Lower lobe of right lung (tissue), 2 donors: ENCODE data around the gene FAM237A. TPM values are rescaled to one million over a fixed set of nuclear protein-coding genes. Genes with fewer than 3 reads are reported as not detected.
A peak's percentile ranks its signal among the peaks of the same experiment; 100 is the strongest.

ENCODE experiments used
- ATAC-seq, 2 donors: fragments of 200-7000 bp; cut with Tn5 transposase; one replicate each; pipeline ENCODE4 v1.9.1; 2020 to 2022; ENCODE audit warnings: mild to moderate bottlenecking in 2 of 2, moderate library complexity in 2 of 2
- DNase-seq: peaks from one replicate; pipeline ENCODE4 v3.0.0-alpha.2; 2020
- H3K27ac ChIP-seq: fragments of 200-600 bp; one replicate; pipeline ENCODE4 v1.8.0; 2022
- H3K27me3 ChIP-seq: fragments of 200-600 bp; one replicate; pipeline ENCODE4 v1.8.0; 2022; ENCODE audit warnings: low read depth
- H3K36me3 ChIP-seq: fragments of 200-600 bp; one replicate; pipeline ENCODE4 v1.8.0; 2022; ENCODE audit warnings: mild to moderate bottlenecking
- H3K4me1 ChIP-seq: fragments of 200-600 bp; one replicate; pipeline ENCODE4 v1.8.0; 2022
- H3K4me3 ChIP-seq: fragments of 200-600 bp; one replicate; pipeline ENCODE4 v1.8.0; 2022; ENCODE audit warnings: mild to moderate bottlenecking
- H3K9me3 ChIP-seq: fragments of 200-600 bp; one replicate; pipeline ENCODE4 v1.8.0; 2022
- CTCF ChIP-seq: fragments of 200-600 bp; IDR thresholded peaks from one replicate; pipeline ENCODE4 v1.8.0; 2022; ENCODE audit warnings: antibody characterized with exemption, mild to moderate bottlenecking
- intact Hi-C: fragments of 100-400 bp; cut with DNase I; formaldehyde crosslinking; loops from one replicate; pipeline ENCODE4 v1.11.0; 2022
- total RNA-seq: library from RNA; stranded (reverse); fragmentation: NEBNext Ultra II Directional; extraction: Animal tissue kit (Norgen Biotek cat#: 25700); gene quantifications from one replicate; pipeline ENCODE4 v1.2.1, GENCODE V29; 2021
- donor health status: DM: no; HTN: yes; CAD: no; lungs with severe emphysema.

The FAM237A gene
- total RNA-seq, 1 donor from 2014 or later, result not detected

GRCh38 chr2:206688453-206688852 is 46.2 kb downstream of the FAM237A start:
- no peak for ATAC-seq
- intact Hi-C loops, result no loop called here
- TF ChIP-seq CTCF, result no peak
- no peak for DNase-seq
- H3K9me3 ChIP-seq, result no peaks in the 10 kb centered on the region
- no peaks in the 10 kb centered on the region for H3K4me1 ChIP-seq
- no peaks in the 10 kb centered on the region for H3K27me3 ChIP-seq
- no peak overlapping the region for H3K4me3 ChIP-seq
- H3K27ac ChIP-seq, result no peak overlapping the region
- H3K36me3 ChIP-seq, result no peaks in the 10 kb centered on the region

DNA sequence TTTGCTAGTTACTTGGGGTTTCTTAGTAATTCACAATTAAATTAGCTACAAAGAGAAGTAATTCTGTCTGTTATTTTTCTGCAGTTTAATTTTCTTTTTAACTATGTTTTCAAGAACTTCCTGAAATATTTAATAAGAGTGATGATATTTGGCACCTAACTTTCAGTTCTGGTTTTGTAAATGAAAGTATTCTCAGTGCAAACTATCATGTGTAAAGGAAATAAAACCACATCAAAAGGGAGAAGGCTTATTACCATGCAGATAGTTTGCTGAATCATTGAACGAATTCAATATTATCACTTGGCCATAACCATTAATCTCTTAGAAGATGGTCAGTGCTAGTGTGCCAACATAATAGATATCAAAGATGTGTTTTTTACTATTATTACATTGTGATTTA is 46.7 kb downstream of the FAM237A start:
- H3K36me3 ChIP-seq, result no peaks in the 10 kb centered on the region
- DNase-seq, result no peak
- no peak for TF ChIP-seq CTCF

DNA sequence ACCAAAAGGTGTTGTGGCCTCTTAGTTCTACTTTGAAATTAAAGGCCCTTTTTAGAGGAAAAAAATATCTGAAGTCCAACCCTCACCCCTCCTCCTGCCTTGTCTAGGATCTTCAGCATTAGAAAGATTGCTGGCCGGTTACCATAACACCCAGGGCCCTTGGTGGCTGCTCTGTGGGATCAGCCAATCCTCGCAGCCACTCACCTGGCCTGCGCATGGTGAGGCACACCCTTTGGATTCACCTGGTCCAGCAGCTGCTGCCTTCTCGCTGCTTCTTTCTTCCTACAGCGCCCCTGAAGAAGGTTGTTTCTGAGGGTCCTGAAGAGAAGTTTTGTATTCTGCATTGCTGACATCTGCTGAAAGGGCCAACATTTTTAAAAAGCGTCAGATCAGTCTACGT is 50.7 kb downstream of the FAM237A start:
- no peaks in the 10 kb centered on the region for H3K9me3 ChIP-seq
- H3K4me3 ChIP-seq, result no peak overlapping the region
- H3K36me3 ChIP-seq, result no peaks in the 10 kb centered on the region
- no peaks in the 10 kb centered on the region for H3K27me3 ChIP-seq
- no peak overlapping the region for H3K27ac ChIP-seq
- intact Hi-C loops, result no loop called here
- DNase-seq (no peak), ATAC-seq (no peak)
- TF ChIP-seq CTCF, result no peak
- H3K4me1 ChIP-seq, result no peaks in the 10 kb centered on the region

More for the DNA sequence above, 46.7 kb downstream of the FAM237A start:
- Histone ChIP-seq H3K27ac (no peak overlapping the region), H3K4me3 (no peak overlapping the region), H3K27me3 (no peaks in the 10 kb centered on the region), H3K4me1 (no peaks in the 10 kb centered on the region), H3K9me3 (no peaks in the 10 kb centered on the region)
- no peak for ATAC-seq
- intact Hi-C loops, result no loop called here

GRCh38 chr2:206693399-206694137 is 51.3 kb downstream of the FAM237A start:
- TF ChIP-seq CTCF, result peak; percentile 65
- Histone ChIP-seq H3K36me3 (no peaks in the 10 kb centered on the region), H3K27ac (no peak overlapping the region), H3K27me3 (no peaks in the 10 kb centered on the region), H3K4me1 (no peaks in the 10 kb centered on the region), H3K9me3 (no peaks in the 10 kb centered on the region), H3K4me3 (no peak overlapping the region)
- ATAC-seq (peak; percentile 88 to 90), DNase-seq (no peak)
- intact Hi-C loops, result no loop called here

DNA sequence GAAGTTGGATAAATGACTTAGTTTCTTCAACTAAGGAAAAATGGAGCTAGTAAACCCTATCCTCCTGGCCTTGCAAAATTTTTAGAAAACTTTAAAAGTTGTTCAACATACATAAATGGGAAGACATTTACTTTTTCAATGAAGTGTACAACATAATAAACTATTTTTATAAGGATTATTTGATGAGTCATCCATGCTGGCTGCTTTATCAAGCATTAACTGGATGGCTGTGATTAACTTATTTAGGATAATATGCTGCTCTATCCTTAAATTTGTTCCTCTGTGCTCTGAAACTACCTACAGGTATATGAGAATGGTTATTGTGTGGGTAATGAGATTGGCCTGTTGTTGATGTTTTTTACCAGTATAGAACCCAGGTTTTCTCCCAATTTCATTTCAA is 54.6 kb downstream of the FAM237A start:
- intact Hi-C loops, result no loop called here

More for the DNA sequence above, 54.6 kb downstream of the FAM237A start:
- Histone ChIP-seq H3K36me3 (no peaks in the 10 kb centered on the region), H3K4me1 (no peaks in the 10 kb centered on the region), H3K9me3 (no peaks in the 10 kb centered on the region), H3K27ac (no peak overlapping the region), H3K27me3 (no peaks in the 10 kb centered on the region), H3K4me3 (no peak overlapping the region)
- no peak for TF ChIP-seq CTCF
- no peak for DNase-seq
- ATAC-seq, result no peak
